GM12878 (cell line): ENCODE results near the gene GK2. TPM values are rescaled to one million over a fixed set of nuclear protein-coding genes. Genes with fewer than 3 reads are reported as not detected.

Source experiments
- ATAC-seq: fragments of 200-7000 bp; cut with Tn5 transposase; 3 replicates; pipeline ENCODE4 v1.9.1; 2020; ENCODE audit warnings: mild to moderate bottlenecking, moderate library complexity
- BruUV-seq: library from RNA; stranded (reverse); fragments of 400-500 nt; replicated peaks from 2 replicates; lab custom pipeline; 2021; lab: Mats Ljungman, UMichigan
- CTCF ChIA-PET: fragments of 300-600 bp; sonication (Branson Sonifier 250); formaldehyde crosslinking; extraction: SDS; loops from one replicate; lab custom pipeline; 2021; ENCODE audit warnings: inconsistent platforms; lab: Yijun Ruan, JAX
- POLR2A ChIA-PET: fragments of 350-600 bp; formaldehyde crosslinking; extraction: SDS; loops from one replicate; lab custom pipeline; 2021; ENCODE audit warnings: inconsistent platforms; lab: Charles Lee
- RAD21 ChIA-PET: fragments of 300-600 bp; sonication (Branson Sonifier 250); formaldehyde crosslinking; loops from one replicate; lab custom pipeline; 2023; ENCODE audit warnings: antibody characterized with exemption; ENCODE audit not compliant: unreplicated experiment; lab: Charles Lee
- SMC1A ChIA-PET: fragments of 300-600 bp; sonication (Branson Sonifier 250); formaldehyde crosslinking; loops from one replicate; lab custom pipeline; 2023; ENCODE audit not compliant: unreplicated experiment, uncharacterized antibody; lab: Charles Lee
- DNase-seq: peaks from one replicate; pipeline ENCODE4 v3.0.0-alpha.2; 2011; ENCODE audit warnings: low read depth, low spot score
- FAIRE-seq: peaks from 3 replicates; lab custom pipeline; 2011; peaks lifted over from hg19 to GRCh38; lab: Jason Lieb, UNC
- H2AFZ ChIP-seq: 2 replicates; pipeline ENCODE4 v1.6.0; 2011; ENCODE audit warnings: low read depth, low read length, control low read depth; ENCODE audit not compliant: control insufficient read depth
- H3K27ac ChIP-seq: 2 replicates; pipeline ENCODE4 v1.5.1; 2011; ENCODE audit warnings: control low read depth; ENCODE audit not compliant: control insufficient read depth, insufficient read depth
- H3K27me3 ChIP-seq, 2 experiments: replicated peaks in 1 of 2; 2 replicates each; pipeline versions ENCODE4 v1.6.0 to v1.6.1; 2011; ENCODE audit warnings: low read length in 1 of 2; ENCODE audit not compliant: control insufficient read depth in 2 of 2, insufficient read depth in 2 of 2
- H3K36me3 ChIP-seq, 2 experiments: 2 replicates each; pipeline ENCODE4 v1.5.1; 2011; ENCODE audit warnings: low read length in 1 of 2; ENCODE audit not compliant: control insufficient read depth in 2 of 2, insufficient read depth in 2 of 2
- H3K4me1 ChIP-seq: 2 replicates; pipeline ENCODE4 v1.6.1; 2011; ENCODE audit warnings: mild to moderate bottlenecking, low read length, moderate library complexity, mixed read lengths; ENCODE audit not compliant: control insufficient read depth, insufficient read depth
- H3K4me2 ChIP-seq: 2 replicates; pipeline ENCODE4 v1.6.0; 2011; ENCODE audit warnings: control low read depth; ENCODE audit not compliant: control insufficient read depth, insufficient read depth
- H3K4me3 ChIP-seq: fragments of 200-600 bp; sonication (generic); 2 replicates; pipeline ENCODE4 v1.5.1; 2016
- H3K79me2 ChIP-seq: 2 replicates; pipeline ENCODE4 v1.6.0; 2011; ENCODE audit warnings: low read length; ENCODE audit not compliant: control insufficient read depth, insufficient read depth
- H3K9ac ChIP-seq: 2 replicates; pipeline ENCODE4 v1.8.0; 2011; ENCODE audit warnings: low read length, control low read depth, mixed read lengths; ENCODE audit not compliant: control insufficient read depth, insufficient read depth
- H3K9me3 ChIP-seq: replicated peaks from 3 replicates; pipeline ENCODE4 v1.5.1; 2011; ENCODE audit warnings: mild to moderate bottlenecking, low read length; ENCODE audit not compliant: control insufficient read depth, insufficient read depth
- H4K20me1 ChIP-seq: 2 replicates; pipeline ENCODE4 v1.6.0; 2011; ENCODE audit not compliant: control insufficient read depth, insufficient read depth
- E2F8 ChIP-seq: fragments of 450-650 bp; IDR thresholded peaks from 2 replicates; pipeline ENCODE4 v1.6.1; 2018; ENCODE audit warnings: mild to moderate bottlenecking, low read depth, moderate library complexity; ENCODE audit not compliant: partially characterized antibody
- MXI1 ChIP-seq: fragments of 150-350 bp; IDR thresholded peaks from 2 replicates; pipeline ENCODE4 v1.6.1; 2011; ENCODE audit warnings: low read depth, mild to moderate bottlenecking, inconsistent platforms, low read length, improper control_type of control experiment
- NFYA ChIP-seq: IDR thresholded peaks from 2 replicates; pipeline ENCODE4 v1.6.1; 2011; ENCODE audit warnings: low read depth, mild to moderate bottlenecking, low read length, improper control_type of control experiment, borderline replicate concordance
- NR2C1 ChIP-seq: fragments of 450-650 bp; IDR thresholded peaks from 2 replicates; pipeline ENCODE4 v1.6.1; 2017; ENCODE audit warnings: antibody characterized with exemption, mild to moderate bottlenecking, moderate library complexity
- NR2F1 ChIP-seq: fragments of 450-650 bp; conservative IDR thresholded peaks from 2 replicates; pipeline ENCODE4 v1.6.1; 2017; ENCODE audit warnings: mild to moderate bottlenecking
- RUNX3 ChIP-seq: IDR thresholded peaks from 2 replicates; pipeline ENCODE4 v1.6.1; 2012; ENCODE audit warnings: low read length, inconsistent platforms
- STAT3 ChIP-seq: IDR thresholded peaks from 2 replicates; pipeline ENCODE4 v1.6.1; 2011; ENCODE audit warnings: low read depth, low read length, improper control_type of control experiment
- ZSCAN29 ChIP-seq: fragments of 450-650 bp; IDR thresholded peaks from 2 replicates; pipeline ENCODE4 v1.6.1; 2017; ENCODE audit warnings: mild to moderate bottlenecking, moderate library complexity
- WGBS: methylation state at CpG from one replicate; pipeline ENCODE4 v1.1.6; 2016; ENCODE audit warnings: low lambda C conversion rate; ENCODE audit not compliant: insufficient replicate concordance, insufficient coverage; ENCODE audit errors: missing lambda C conversion rate; 5-methylcytosine and 5-hydroxymethylcytosine counted together
- in situ Hi-C: fragments of 300-500 bp; cut with MboI; formaldehyde crosslinking; loops from 9 replicates; pipeline ENCODE4 v1.14.3; 2018; ENCODE audit warnings: mixed read lengths
- intact Hi-C: fragments of 100-400 bp; cut with micrococcal nuclease; formaldehyde crosslinking; loops from one replicate; pipeline ENCODE4 v1.14.2; 2022; ENCODE audit not compliant: unreplicated experiment
- polyA plus RNA-seq, 11 experiments: library from polyadenylated mRNA; depleted of rRNA in 4 of 11; unstranded in 6 of 11; stranded (reverse) in 5 of 11; fragments of >200 nt; fragmentation: Nextera tagmentation in 4 of 11; fragmentation: Illumina TruSeq in 1 of 11; extraction: Ambion mirVana in 4 of 11; extraction: Trizol in 1 of 11; gene quantifications; 1 replicate in 1 of 11; 2 replicates in 10 of 11; pipeline versions ENCODE4 v1.2.1 to v1.2.3, GENCODE V29; 2011 to 2016; ENCODE audit warnings: inconsistent platforms in 2 of 11, missing spikeins in 2 of 11, low read depth in 1 of 11
- total RNA-seq, 4 experiments: library from RNA; depleted of rRNA in 3 of 4; stranded (reverse); fragments of >200 nt in 3 of 4; fragmentation: Illumina TruSeq in 1 of 4; extraction: Trizol in 1 of 4; gene quantifications; 2 replicates each; pipeline versions ENCODE4 v1.2.1 to v1.2.3, GENCODE V29; 2013 to 2021

The GK2 gene
- total and polyA plus RNA-seq, 10 of the 15 experiments (the other 5 are each of a cell fraction or from before 2014, with no cell fraction given), result not detected

GRCh38 chr4:79429113-79429903, 21.3 kb upstream of the GK2 start:
- no peak for ATAC-seq
- Histone ChIP-seq H3K36me3 (no peaks in the 10 kb centered on the region), H3K4me1 (no peaks in the 10 kb centered on the region), H4K20me1 (no peaks in the 10 kb centered on the region), H3K27ac (no peak overlapping the region), H2AFZ (no peak overlapping the region), H3K79me2 (no peaks in the 10 kb centered on the region), H3K4me3 (no peak overlapping the region), H3K9me3 (no peaks in the 10 kb centered on the region), H3K4me2 (no peak overlapping the region), H3K9ac (no peak overlapping the region), H3K27me3 (no peaks in the 10 kb centered on the region)
- ChIA-PET RAD21 (no interaction called here), CTCF (no interaction called here), SMC1A (interaction anchor here (1.3 kb wide), 1 partner anchor 13 kb away, joined by 4 read pairs; no protein-coding TSS in a partner anchor), POLR2A (no interaction called here)
- no peak for DNase-seq
- 31% methylated on average over 2 of the region's 2 CpGs for WGBS
- in situ Hi-C loops, result no loop called here
- TF ChIP-seq NR2C1 (no peak), E2F8 (no peak), RUNX3 (no peak), NR2F1 (no peak), NFYA (no peak), STAT3 (no peak), ZSCAN29 (no peak), MXI1 (no peak)
- intact Hi-C loops, result no loop called here
- BruUV-seq, result no TSS peak
- no peak for FAIRE-seq
